ENCODE data around the gene JOSD1.

GRCh38 chr22:38675833-38676232 lies 24.9 kb downstream of the JOSD1 start:
- no peak for TF ChIP-seq CTCF (IDR thresholded peaks at IDR 0.05)
- TF ChIP-seq POLR2AphosphoS5 (IDR thresholded peaks at IDR 0.05): no peak

All from breast epithelium (tissue), 3 donors.